NCI-H146 treated with DMSO at 0.1 percent for 48 hours (cell line): ENCODE measurements around the gene PLSCR4.

Experiments used
- DNase-seq: peaks from one replicate; lab custom pipeline; 2025; ENCODE audit not compliant: unreplicated experiment; lab: John Stamatoyannopoulos, UW

PLSCR4 gene

DNA sequence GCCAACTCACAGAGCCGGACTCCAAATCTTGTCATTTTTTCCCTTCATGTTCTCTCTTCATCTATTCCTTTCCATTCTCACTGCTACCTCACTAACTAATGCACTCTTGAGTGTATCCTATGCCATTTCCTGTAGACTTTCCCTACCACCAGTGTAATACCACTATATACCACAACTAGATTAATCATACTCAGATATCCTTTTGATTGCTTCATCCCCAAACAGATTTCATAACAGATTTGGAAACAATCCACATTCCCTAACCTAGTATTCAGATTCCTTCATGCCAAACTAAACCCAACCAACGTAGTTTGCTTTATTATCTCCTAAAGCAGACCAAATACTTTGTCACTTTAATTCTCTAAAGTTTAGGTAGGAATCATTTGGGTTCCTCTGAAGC, 87.3 kb downstream of the PLSCR4 start:
- no peak for DNase-seq

DNA sequence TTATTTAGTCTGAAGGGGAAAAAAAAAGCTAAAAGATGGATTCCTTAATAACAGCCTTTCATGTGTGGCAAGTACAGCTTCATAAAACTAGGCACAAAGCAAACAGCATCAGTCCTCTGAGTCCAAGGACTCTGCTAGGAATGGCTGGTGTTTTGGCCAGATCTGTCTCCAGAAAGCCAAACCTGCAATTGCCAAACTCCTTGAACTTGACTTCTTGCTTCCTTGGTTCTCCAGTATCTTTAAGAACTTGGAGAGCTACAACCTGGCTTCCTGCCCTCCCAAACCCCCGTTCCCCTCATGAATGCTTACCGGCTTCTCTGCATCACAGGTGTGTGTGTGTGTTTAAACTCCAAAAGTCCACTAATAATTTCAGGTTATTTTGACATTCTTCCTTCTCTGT, 88.3 kb downstream of the PLSCR4 start:
- DNase-seq: no peak

DNA sequence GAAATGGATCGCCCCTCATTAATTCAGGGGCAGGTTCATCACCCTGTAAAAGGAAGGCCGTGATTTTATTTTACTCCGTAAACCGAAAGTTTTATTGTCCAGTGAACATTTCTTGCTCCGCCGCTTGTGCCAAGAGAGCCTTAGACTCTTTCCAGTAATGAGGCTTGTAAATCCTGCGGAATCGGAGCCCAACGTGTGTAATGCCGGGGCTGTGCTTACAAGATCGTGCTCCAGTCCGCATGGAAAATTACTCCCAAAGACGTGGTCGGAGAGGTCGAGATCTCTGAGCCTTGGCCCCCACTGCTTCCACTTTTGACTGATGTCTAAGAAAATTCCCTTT, 89.3 kb downstream of the PLSCR4 start:
- peak; percentile 76 for DNase-seq

DNA sequence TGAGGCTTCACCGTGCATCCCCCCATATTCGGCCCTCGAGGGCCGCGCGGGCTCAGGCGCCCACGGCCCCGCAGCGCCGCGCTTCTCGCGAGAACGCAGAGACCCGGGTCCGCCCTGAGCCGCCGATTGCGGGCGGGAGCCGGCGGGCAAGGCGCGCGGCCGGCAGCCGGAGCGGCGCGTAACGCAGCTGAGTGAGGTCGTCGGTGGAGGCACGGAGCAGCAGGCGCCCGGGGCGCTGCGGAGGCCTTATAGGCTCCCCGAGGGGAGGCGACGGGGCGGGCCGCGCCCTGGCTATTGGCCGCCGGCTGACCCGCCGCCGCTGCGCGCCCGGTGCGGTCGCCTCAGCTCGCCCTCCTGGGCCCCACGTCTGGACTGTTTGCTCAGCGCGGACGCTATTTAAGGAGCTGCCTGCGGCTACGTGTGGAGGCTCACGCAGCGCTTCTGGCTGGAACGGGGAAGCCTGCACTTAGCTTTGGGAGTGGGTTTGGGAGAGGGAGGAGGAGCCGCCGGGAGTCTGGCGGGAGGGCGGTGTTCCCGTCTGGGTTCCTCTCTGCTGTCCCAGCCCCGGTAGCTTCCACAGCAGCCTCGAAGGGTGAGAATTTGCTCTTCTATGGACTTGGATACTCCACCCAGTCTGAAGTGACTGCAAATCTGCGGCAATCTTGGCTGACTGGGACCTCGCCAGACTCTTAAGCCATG, 89.8 kb downstream of the PLSCR4 start, which contains the start of gene PLOD2:
PLOD2 (minus strand) TSS at position 221 of the 699 bp plus-strand sequence; CDS start at position 26, 195 bp downstream.
- peak; percentile 93 for DNase-seq

DNA sequence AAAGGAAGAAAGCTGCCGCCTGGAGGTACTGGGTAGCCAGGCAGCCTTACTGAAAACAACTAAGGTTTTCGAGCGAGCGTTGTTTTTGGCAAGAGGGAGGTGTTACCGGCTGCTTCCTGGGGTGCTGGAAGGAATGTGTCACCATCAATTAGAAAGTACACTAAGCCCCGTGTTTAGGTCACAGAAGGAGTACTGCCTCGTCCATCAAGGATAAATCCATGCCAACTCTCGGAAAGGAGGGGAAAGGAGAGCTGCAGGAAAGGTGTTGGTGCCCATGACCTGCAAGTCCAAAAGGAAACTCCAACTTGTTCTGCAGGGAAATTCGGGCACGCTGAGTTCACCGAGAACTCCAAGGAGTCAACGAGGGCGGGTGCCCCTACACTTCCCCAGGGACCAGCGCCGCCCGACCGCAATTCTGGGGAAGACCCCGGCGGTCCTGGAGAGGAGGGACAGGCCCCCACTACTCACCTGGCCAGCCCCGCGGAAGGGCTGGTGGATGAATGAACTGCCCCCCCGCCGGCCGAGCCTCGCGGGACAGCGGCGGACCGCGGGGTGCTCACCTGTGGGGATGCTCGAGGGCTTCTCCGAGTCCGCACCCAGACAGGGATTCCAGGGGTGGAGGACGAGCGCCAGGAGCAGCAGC, 90.5 kb downstream of the PLSCR4 start:
- peak; percentile 84 for DNase-seq

DNA sequence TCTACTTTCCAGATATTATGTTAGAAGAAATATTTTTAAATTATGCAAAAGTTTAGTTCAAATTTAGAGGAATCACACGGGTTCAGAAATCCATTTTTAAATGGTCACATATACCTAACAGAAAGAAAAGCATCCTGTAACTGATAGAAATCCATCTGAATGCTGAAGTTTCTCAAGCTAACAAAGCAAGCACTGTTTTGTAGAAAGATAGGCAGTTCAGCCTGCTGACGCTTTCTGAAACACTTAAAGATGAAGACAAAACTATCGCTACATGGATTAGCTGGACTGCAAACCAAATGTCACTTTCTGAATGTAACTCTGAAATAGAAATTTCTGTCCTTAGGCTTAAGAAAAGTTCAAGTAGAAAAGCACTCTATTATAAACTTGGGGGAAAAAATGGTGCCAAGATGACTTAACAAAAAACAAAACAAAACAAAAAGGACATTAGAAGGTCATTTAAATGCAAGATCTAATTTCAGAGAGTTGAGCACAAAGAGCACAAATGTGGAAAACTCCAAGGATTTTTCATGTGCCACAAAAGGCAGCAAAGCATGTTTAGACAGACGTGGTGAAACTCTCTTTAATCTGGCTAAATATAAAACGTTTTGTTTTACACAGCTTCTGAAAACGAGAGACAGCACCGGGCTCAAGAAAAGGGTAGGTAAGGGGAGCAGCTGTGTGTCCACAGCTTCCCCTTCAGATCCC, 91.1 kb downstream of the PLSCR4 start:
- DNase-seq: no peak

DNA sequence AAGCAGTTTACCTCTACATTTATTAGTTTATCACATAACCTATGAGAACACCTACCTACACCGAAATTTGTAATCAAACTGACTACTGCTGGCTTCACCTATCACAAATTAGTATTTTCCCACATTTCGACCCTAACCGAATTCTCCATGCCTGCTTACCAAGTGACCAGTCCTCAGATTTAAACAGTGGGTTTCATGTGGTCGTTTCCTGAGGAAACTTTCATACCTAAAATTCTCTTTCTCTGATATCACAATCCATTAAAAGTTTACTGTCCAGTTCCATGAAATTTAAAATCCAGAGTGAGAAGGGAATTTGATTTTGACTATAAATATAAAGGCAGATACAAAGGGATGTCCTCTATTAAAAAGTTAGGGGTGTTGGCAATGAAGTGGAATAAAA, 91.9 kb downstream of the PLSCR4 start:
- no peak for DNase-seq

DNA sequence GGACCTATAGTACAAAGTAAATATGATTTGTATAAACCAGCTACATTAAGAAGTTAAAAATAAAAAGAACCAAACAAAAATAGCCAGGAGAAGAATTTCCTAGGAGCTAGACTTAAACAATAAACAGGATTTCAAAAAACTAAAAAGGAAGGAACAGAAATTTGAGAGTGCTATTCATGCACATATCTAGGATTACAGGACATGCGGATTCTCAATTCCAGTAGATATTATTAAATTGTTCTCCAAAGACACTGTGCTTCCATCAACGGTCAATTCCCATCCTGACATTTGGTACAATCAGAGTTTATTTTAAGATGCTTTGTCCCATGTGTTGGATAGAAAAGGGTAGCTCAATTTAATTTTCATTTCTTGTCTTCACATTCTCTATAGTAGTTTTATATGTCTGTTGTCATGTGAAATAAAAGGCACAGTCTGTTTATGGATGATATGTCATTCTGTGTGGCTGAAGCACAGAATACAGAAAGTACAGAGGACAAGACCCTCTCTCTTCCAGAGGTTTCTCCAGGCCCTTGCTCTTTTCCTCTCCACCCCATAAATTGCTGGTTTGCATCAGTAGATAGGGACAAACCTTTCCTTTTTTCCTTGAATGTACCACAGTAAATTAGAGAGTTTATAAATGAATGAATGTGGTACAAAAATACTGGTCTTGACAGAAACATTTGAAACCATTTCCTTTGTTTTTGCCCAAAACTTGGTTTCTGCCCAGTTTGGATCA, 93.4 kb downstream of the PLSCR4 start:
- no peak for DNase-seq

DNA sequence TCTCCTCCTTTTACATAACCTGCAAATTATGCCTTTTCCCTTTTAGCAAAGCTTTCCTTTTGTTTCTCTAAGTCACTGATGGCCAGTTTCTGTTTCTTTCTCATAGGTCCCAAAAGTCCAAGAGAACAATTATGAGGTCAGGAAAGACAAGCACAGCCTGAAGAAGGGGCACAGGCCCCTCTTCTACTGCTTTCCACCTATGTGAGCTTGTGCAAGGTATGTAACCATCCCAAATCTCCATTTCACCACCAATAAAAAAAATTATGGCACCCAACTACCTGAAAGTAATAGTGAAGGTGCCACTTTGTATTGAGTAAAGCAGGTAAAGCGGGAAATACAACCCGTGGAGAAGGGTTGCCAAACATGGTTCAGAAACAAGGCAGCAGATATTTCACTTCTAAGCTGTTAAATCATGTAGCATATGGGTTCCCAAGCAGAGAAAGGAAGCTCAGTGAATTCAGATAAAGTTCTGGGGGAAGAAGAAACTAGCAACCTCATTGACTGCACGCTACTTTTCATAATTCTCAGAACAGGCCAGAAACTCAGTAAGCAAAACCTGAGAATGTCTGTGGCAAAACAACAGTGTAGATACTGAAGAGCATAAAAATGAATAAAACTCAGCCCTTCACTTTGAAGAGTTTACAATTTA, 94.1 kb downstream of the PLSCR4 start:
- no peak for DNase-seq

DNA sequence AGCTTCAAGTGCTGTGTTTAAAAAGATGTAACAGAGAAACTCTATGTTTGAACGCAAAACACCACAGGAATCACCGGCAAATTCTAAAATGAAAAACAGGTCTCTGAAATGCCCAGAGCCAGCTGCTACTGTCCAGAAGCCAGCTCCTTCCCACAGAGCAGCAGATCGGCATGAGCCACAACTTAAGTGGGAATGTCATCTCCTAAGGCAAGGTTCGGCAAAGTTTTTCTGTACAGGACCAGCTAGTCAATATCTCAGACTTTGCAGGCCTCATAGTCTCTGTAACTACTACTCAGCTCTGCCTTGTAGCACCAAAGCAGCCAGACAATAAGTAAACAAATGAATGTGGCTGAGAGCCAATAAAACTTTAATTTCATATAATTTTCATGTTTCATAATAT, 94.8 kb downstream of the PLSCR4 start:
- DNase-seq: no peak

DNA sequence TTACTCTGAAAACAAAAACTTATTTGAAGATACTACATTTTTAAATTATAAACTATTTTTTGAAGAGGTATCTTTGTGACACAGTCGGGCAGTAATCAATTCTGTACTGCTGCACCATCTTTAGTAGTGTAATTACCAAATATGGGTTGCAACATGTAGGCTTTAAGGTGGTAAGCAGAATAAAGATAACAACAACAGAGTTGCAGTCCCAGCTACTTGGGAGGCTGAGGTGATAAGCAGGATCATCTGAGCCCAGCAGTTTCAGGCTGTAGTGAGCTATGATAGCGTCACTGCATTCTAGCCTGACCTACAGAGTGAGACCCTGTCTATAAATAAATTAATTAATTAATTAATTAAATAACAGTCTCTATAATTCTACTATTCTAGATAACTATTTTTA, 95.9 kb downstream of the PLSCR4 start:
- no peak for DNase-seq

DNA sequence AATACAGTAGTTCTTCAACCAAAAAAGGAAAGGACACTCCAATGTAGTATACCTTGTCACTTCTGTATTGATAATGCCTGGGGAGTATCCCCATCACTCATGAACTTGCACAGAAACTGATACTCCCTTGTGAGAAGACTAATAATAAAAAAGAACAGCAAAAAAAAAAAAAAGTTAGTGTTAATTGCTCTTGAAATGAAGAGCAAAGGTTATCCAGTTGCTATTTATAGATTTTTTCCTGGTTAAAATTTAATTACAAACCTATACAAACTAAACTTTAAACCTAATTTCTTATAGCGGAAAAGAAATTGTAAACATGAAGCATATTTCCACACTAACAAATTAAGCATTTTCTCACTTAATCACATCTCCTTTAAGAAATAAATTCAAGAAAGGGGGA, 96.6 kb downstream of the PLSCR4 start:
- DNase-seq: no peak

DNA sequence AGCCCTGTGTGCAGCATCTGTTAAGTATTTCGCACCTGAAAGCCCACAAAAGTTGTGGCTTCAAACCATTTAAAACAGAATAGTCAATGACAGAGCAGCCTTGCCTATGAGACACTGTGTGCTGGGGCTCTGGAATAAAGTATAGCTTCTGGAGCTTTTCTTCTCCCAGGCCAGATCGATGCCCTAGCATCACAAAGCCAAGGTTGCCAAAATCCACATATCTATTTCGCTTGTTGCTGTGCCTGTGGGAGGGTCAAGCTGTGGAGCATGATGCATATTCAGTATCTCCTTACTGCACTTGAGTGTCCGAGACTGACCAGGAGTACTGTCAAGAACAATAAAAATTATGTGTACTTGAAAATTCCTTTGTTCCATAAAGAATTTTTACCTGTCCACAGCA, 97.5 kb downstream of the PLSCR4 start:
- no peak for DNase-seq

DNA sequence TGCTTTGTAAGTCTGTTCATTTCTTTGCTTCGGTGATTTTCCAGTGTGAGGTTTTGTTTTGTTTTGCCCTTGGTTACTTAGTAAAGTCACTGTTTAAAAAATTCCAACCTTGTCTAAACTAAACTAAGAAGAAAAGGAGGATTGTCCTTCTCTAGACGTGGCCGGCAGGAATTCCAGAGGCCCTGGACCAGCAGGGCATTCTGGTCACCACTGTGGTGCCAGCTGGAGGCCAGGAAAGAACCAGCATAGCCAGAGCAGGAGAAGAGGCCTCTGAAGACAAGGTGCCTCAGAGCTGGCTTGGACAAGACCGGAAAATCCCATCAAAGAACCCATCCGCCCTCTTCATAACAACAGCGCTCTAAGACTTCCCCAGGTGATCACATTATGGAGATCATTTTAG, 98.1 kb downstream of the PLSCR4 start:
- DNase-seq: no peak

DNA sequence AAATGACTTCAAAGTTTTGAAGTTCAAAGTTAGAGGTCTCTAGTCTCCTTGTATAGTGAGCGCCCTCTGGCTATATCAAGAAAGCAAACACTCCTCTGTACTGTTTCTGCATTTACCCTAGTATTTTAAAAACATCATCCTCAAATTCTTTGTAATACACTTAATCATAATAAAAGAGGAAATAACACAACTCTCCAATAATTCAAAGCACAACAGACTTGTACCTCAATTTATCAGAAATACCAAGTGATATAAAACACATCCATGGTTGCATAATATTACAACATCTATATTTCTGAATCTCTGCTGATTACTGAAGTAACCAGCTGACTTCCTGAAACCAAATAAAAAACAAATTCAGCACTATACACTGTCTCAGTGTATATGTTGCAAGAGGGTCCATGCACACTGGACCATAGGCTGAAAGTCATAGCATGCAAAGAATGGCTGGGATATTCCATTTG, 102.4 kb downstream of the PLSCR4 start:
- no peak for DNase-seq

DNA sequence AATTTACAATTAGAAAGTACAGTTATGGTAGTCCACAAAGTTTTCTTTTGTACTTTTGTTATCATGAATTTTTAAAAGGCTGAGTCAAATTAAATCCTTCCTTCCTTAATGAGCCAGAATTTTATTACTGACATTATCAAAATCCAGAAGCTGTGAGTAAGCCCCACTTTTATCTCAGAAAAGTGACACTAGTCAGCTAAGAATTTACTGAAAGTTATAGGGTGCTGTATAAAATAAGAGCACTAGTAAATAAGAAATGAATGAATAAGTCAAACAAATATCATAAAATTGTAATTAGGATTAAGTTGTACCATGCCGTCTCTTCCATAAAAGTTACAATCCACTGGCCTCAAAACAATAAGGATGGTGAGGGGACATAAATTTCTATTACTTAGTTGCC, 105.3 kb downstream of the PLSCR4 start:
- DNase-seq: no peak

DNA sequence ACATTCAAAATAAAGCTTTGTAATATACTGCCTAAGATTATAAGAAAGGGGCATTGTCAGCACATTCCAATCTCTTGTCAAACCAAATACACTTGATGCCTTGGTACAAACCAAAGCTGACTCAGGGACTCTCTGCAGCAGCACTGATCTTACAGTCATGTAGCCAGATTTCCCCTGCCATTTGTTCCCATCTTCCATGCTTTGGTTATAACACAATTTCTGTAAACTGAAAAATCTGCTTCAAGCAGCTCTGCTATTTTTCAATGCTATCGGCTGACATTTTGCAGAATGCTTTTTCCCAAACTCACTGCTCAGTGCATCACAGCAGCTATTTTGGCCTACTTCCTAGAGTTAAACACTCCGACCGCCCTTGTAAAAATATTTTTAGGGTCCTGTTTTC, 108.1 kb downstream of the PLSCR4 start:
- no peak for DNase-seq
